ENCODE data around the gene KSR2.
"Not testable (repeated sequence)": the region's sequence is repeated elsewhere in the genome, so short reads cannot be mapped to it uniquely, and the experiment has no call there.

Gene KSR2

GRCh38 chr12:117968826-117969659 is at the start of gene KSR2:
Gene KSR2, minus strand, starts transcription at chr12:117968990. Its CDS starts 735 bp downstream, at chr12:117968255.
- peak; percentile 24 to 42 for DNase-seq (ENCODE audit: low read depth in 1 of 2, low spot score in 1 of 2)

- DNase-seq (ENCODE audit: low read depth in 1 of 2, low spot score in 1 of 2), result no peak
These were observed 49.1 kb upstream of the KSR2 start for GRCh38 chr12:118017926-118018325.

- peak; percentile 94 to 96 for DNase-seq (ENCODE audit: low read depth in 1 of 2, low spot score in 1 of 2)
These were observed 47.9 kb upstream of the KSR2 start, which contains the start of gene RFC5 for GRCh38 chr12:118016424-118017264. Gene RFC5, plus strand, starts transcription at chr12:118016703. Its CDS starts 125 bp downstream, at chr12:118016828.

- DNase-seq (ENCODE audit: low read depth in 1 of 2, low spot score in 1 of 2), result no peak
These were observed 47.2 kb upstream of the KSR2 start for GRCh38 chr12:118015944-118016343.

- no peak for DNase-seq (ENCODE audit: low read depth in 1 of 2, low spot score in 1 of 2)
These were observed 46.5 kb upstream of the KSR2 start for GRCh38 chr12:118015306-118015705.

GRCh38 chr12:118013283-118013682 is 44.5 kb upstream of the KSR2 start:
- no peak for DNase-seq (ENCODE audit: low read depth in 1 of 2, low spot score in 1 of 2)

- no peak for DNase-seq (ENCODE audit: low read depth in 1 of 2, low spot score in 1 of 2)
These were observed 43.2 kb upstream of the KSR2 start for GRCh38 chr12:118011961-118012360.

GRCh38 chr12:118011377-118011776 is 42.6 kb upstream of the KSR2 start:
- no peak for DNase-seq (ENCODE audit: low read depth in 1 of 2, low spot score in 1 of 2)

- DNase-seq (ENCODE audit: low read depth in 1 of 2, low spot score in 1 of 2), result no peak
These were observed 42.1 kb upstream of the KSR2 start for GRCh38 chr12:118010903-118011302.

- not testable (repeated sequence) for DNase-seq (ENCODE audit: low read depth in 1 of 2, low spot score in 1 of 2)
These were observed 31.0 kb upstream of the KSR2 start for GRCh38 chr12:117999806-118000205.

GRCh38 chr12:117998719-117999118 is 29.9 kb upstream of the KSR2 start:
- no peak for DNase-seq (ENCODE audit: low read depth in 1 of 2, low spot score in 1 of 2)

- no peak for DNase-seq (ENCODE audit: low read depth in 1 of 2, low spot score in 1 of 2)
These were observed 26.0 kb upstream of the KSR2 start for GRCh38 chr12:117994551-117995438.

GRCh38 chr12:117986705-117987469 is 18.1 kb upstream of the KSR2 start:
- no peak for DNase-seq (ENCODE audit: low read depth in 1 of 2, low spot score in 1 of 2)

GRCh38 chr12:117985182-117985581 is 16.4 kb upstream of the KSR2 start:
- DNase-seq (ENCODE audit: low read depth in 1 of 2, low spot score in 1 of 2), result no peak

GRCh38 chr12:117981267-117981666 is 12.5 kb upstream of the KSR2 start:
- no peak for DNase-seq (ENCODE audit: low read depth in 1 of 2, low spot score in 1 of 2)

- DNase-seq (ENCODE audit: low read depth in 1 of 2, low spot score in 1 of 2), result no peak
These were observed 11.8 kb upstream of the KSR2 start for GRCh38 chr12:117980616-117981015.

- DNase-seq (ENCODE audit: low read depth in 1 of 2, low spot score in 1 of 2), result no peak
These were observed 8.6 kb upstream of the KSR2 start for GRCh38 chr12:117977373-117977772.

GRCh38 chr12:117975006-117975405 is 6.2 kb upstream of the KSR2 start:
- no peak for DNase-seq (ENCODE audit: low read depth in 1 of 2, low spot score in 1 of 2)

GRCh38 chr12:117972301-117972700 is 3.5 kb upstream of the KSR2 start:
- DNase-seq (ENCODE audit: low read depth in 1 of 2, low spot score in 1 of 2), result no peak

GRCh38 chr12:117970334-117970733 is 1.5 kb upstream of the KSR2 start:
- no peak for DNase-seq (ENCODE audit: low read depth in 1 of 2, low spot score in 1 of 2)
